ENCODE measurements around the gene GINS1. TPM values are rescaled to one million over a fixed set of nuclear protein-coding genes. Genes with fewer than 3 reads are reported as not detected.

Gene GINS1
- total RNA-seq, 1 experiment from 2014 or later: 6.0 TPM

- intact Hi-C loops (cut with micrococcal nuclease): no loop called here
- Mint-ChIP-seq H3K4me1 (ENCODE audit: insufficient read depth, unreplicated experiment) (no peaks in the 10 kb centered on the region), H3K36me3 (ENCODE audit: insufficient read depth, unreplicated experiment) (peaks cover 5% of the 10 kb centered on the region), H3K27ac (ENCODE audit: low read depth, unreplicated experiment) (no peak overlapping the region), H3K9me3 (ENCODE audit: unreplicated experiment) (no peaks in the 10 kb centered on the region), H3K4me3 (ENCODE audit: unreplicated experiment) (no peak overlapping the region), H3K27me3 (ENCODE audit: insufficient read depth, unreplicated experiment) (no peaks in the 10 kb centered on the region)
- ChIA-PET CTCF (interaction anchor here (1.1 to 1.4 kb wide), 3 partner anchors 19 to 53 kb away, joined by 3 read pairs; no protein-coding TSS in a partner anchor), POLR2A (no interaction called here)
- DNase-seq (ENCODE audit: unreplicated experiment): peak; percentile 31
- no peak for TF ChIP-seq CTCF (IDR thresholded peaks at IDR 0.05; ENCODE audit: unreplicated experiment)
- no TSS peak for BruUV-seq (replicated peaks)
Observed at GRCh38 chr20:25364180-25364788, 43.2 kb upstream of the GINS1 start.

GRCh38 chr20:25364879-25365699 lies 42.4 kb upstream of the GINS1 start:
- BruUV-seq (replicated peaks): no TSS peak
- intact Hi-C loops (cut with micrococcal nuclease): no loop called here
- H3K27me3 Mint-ChIP-seq (ENCODE audit: insufficient read depth, unreplicated experiment): no peaks in the 10 kb centered on the region
- no peak for TF ChIP-seq CTCF (IDR thresholded peaks at IDR 0.05; ENCODE audit: unreplicated experiment)
- ChIA-PET POLR2A (no interaction called here), CTCF (interaction anchor here (1.4 kb wide), 1 partner anchor 19 kb away, joined by 3 read pairs; no protein-coding TSS in a partner anchor)
- H3K36me3 Mint-ChIP-seq (ENCODE audit: insufficient read depth, unreplicated experiment): peaks cover 5% of the 10 kb centered on the region
- no peak for DNase-seq (ENCODE audit: unreplicated experiment)
- no peaks in the 10 kb centered on the region for H3K9me3 Mint-ChIP-seq (ENCODE audit: unreplicated experiment)
- H3K27ac Mint-ChIP-seq (ENCODE audit: low read depth, unreplicated experiment): no peak overlapping the region
- no peak overlapping the region for H3K4me3 Mint-ChIP-seq (ENCODE audit: unreplicated experiment)
- no peaks in the 10 kb centered on the region for H3K4me1 Mint-ChIP-seq (ENCODE audit: insufficient read depth, unreplicated experiment)

GRCh38 chr20:25368526-25368925 lies 38.9 kb upstream of the GINS1 start:
- ChIA-PET CTCF (interaction anchor here (1.1 to 1.3 kb wide), 2 partner anchors 29 to 59 kb away, joined by 4 read pairs; no protein-coding TSS in a partner anchor), POLR2A (interaction anchor here (1.0 kb wide), 1 partner anchor 14 kb away, joined by 3 read pairs; no protein-coding TSS in a partner anchor)
- H3K4me3 Mint-ChIP-seq (ENCODE audit: unreplicated experiment): no peak overlapping the region
- intact Hi-C loops (cut with micrococcal nuclease): no loop called here
- TF ChIP-seq CTCF (IDR thresholded peaks at IDR 0.05; ENCODE audit: unreplicated experiment): no peak
- DNase-seq (ENCODE audit: unreplicated experiment): no peak
- H3K27ac Mint-ChIP-seq (ENCODE audit: low read depth, unreplicated experiment): no peak overlapping the region
- H3K36me3 Mint-ChIP-seq (ENCODE audit: insufficient read depth, unreplicated experiment): no peaks in the 10 kb centered on the region
- BruUV-seq (replicated peaks): no TSS peak
- H3K27me3 Mint-ChIP-seq (ENCODE audit: insufficient read depth, unreplicated experiment): no peaks in the 10 kb centered on the region
- H3K9me3 Mint-ChIP-seq (ENCODE audit: unreplicated experiment): peaks cover 11% of the 10 kb centered on the region
- no peaks in the 10 kb centered on the region for H3K4me1 Mint-ChIP-seq (ENCODE audit: insufficient read depth, unreplicated experiment)

GRCh38 chr20:25368976-25369375 lies 38.5 kb upstream of the GINS1 start:
- intact Hi-C loops (cut with micrococcal nuclease): no loop called here
- POLR2A ChIA-PET: interaction anchor here (1.0 kb wide), 1 partner anchor 14 kb away, joined by 3 read pairs; no protein-coding TSS in a partner anchor

More at GRCh38 chr20:25368976-25369375, 38.5 kb upstream of the GINS1 start:
- no peaks in the 10 kb centered on the region for H3K36me3 Mint-ChIP-seq (ENCODE audit: insufficient read depth, unreplicated experiment)
- BruUV-seq (replicated peaks): no TSS peak
- no peak for DNase-seq (ENCODE audit: unreplicated experiment)
- H3K4me1 Mint-ChIP-seq (ENCODE audit: insufficient read depth, unreplicated experiment): no peaks in the 10 kb centered on the region
- no peak overlapping the region for H3K4me3 Mint-ChIP-seq (ENCODE audit: unreplicated experiment)
- CTCF ChIA-PET: interaction anchor here (0.6 to 1.5 kb wide), 5 partner anchors 28 to 62 kb away, joined by 3 to 4 read pairs (median 3); no protein-coding TSS in a partner anchor
- H3K27me3 Mint-ChIP-seq (ENCODE audit: insufficient read depth, unreplicated experiment): no peaks in the 10 kb centered on the region
- H3K9me3 Mint-ChIP-seq (ENCODE audit: unreplicated experiment): peaks cover 11% of the 10 kb centered on the region
- TF ChIP-seq CTCF (IDR thresholded peaks at IDR 0.05; ENCODE audit: unreplicated experiment): no peak
- no peak overlapping the region for H3K27ac Mint-ChIP-seq (ENCODE audit: low read depth, unreplicated experiment)
